SHP77 (cell line): ENCODE measurements around the gene CD300C.
A peak's percentile ranks its signal among the peaks of the same experiment; 100 is the strongest.
"Not testable (repeated sequence)": the region's sequence is repeated elsewhere in the genome, so short reads cannot be mapped to it uniquely, and the experiment has no call there.

Experiments
- DNase-seq, 2 experiments: peaks; one replicate each; lab custom pipeline; 2025; lab: John Stamatoyannopoulos, UW

The CD300C gene

DNA sequence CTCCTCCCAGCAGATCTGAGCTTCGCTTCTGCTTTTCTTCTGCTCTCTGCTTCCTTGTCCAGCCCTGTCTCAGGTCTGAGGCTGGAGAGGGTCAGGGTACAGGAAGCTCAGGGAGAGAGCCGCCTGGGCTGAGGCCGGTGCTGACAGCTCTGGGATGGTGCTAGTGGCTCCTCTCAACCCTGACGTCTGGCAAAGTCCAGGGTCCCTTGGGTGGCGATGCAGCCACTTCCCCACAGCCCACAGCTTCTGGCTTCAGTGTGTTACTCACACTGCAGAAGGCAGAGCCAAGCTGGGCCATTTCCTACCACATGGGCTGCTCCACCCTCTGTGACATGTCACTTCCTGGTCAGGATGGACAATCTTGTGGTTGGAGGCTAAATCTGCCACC, at the start of gene CD300C:
TSS of gene CD300C (minus strand) at position 273 of the 388 bp plus-strand sequence. CDS start 333 bp downstream, outside the sequence.
- DNase-seq: no peak

DNA sequence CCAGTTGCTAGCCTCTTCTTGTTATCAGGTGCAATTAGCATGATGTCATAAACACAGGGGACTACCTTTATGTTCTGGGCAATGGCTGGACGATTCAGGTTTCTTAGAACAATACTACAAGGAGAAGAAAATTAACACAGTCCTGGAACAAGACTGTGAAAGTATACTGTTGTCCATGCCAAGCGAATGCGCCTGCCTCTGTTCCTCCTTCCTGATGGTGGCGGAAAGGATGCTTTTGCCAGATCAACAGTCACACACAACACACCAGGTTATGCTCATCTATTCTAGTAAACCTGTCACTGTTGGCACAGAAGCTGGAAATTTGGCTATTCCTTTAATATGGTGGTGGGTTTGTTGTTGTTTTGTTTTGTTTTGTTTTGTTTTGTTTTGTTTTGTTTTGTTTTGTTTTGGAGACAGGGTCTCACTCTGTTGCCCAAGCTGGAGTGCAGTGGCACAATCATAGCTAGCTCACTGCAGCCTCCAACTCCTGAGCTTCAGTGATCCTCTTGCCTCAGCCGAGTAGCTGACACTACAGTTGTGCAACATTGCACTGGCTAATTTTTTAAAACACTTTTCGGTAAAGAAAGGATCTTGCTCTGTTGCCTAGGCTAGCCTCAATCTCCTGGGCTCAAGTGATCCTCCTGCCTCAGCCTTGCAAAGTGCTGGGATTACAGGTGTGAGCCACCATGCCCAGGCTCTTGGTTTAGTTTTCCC, 49.3 kb upstream of the CD300C start:
- no peak for DNase-seq

DNA sequence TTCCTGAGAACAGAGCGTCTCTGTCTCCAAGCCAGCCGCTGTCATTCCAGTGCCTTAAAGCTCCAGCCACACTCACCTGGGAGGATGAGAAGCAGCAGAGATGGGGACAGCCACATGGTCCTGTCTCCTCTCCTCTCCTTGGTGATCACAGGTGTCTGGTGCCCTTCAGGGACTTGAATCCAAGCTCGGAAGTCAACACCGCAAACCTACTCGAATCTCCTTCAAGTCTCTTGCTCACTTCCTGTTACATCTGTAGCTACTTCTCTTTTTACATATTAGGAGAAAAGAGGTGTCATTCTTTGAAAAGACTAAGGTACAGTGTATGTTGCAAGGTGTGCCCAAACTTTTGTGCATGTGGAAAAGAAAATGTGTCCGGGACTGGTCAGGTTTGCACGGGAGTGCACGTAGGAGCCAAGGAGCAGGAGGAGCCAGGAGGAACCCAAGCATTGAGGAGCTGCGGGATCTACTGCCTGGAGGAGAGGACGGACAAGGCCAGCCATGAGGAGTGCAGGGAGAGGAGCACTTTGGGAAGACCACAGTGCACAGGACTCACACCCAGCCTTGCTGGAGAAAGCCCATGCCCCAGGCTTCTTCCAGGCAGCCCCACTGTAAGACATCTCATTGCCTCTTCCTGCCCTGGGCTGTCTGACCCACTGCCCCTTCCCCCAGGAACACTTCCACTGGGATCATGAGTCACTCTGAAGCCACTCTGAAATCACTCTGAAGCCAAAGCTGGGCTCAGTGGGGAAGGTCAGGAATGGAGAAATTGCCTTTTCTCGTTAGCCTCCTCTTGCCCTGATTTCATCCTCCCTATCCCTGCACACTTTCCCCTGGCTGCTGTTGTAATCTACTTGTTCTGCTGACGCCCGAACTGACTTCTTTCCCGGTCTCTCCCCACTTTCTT, 46.4 kb upstream of the CD300C start, which contains the start of gene CD300LD:
TSS of gene CD300LD (minus strand) at position 197 of the 904 bp plus-strand sequence. CDS start at position 116, 81 bp downstream.
- no peak for DNase-seq

DNA sequence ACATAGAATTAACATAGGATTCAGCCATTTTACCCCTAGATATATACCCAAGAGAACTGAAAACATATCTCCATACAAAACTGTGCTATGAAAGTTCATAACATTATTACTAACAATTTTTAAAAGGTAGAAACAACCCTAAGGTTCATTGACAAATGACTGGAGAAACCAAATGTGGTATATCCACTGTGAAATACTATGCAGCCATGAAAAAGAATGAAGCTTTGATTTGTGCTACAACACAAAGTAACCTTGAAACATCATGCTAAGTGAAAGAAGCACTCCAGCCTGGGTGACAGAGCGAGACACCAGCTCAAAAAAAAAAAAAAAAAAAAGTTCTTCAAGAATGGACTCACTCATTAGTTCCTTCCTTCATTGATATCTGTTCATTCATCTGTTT, 45.6 kb upstream of the CD300C start:
- DNase-seq: no peak

DNA sequence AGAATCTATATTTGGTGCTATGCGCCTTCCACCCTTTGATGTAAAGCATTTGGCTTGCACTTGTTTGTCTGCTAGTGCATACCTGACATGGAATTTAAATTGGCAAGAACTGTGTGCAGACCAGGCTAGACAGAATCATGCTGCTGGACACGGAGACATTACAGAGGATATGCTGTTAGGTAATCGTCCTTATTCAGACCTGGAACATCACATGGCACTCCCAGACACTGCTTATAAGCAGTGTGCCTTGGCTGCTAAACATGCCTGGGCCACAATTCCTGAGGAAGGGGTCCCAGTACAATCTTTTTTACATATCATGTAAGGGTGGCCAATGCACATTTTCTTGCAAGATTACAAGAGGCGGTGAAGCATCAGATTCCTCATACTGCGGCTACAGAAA, 39.8 kb upstream of the CD300C start:
- no peak for DNase-seq

DNA sequence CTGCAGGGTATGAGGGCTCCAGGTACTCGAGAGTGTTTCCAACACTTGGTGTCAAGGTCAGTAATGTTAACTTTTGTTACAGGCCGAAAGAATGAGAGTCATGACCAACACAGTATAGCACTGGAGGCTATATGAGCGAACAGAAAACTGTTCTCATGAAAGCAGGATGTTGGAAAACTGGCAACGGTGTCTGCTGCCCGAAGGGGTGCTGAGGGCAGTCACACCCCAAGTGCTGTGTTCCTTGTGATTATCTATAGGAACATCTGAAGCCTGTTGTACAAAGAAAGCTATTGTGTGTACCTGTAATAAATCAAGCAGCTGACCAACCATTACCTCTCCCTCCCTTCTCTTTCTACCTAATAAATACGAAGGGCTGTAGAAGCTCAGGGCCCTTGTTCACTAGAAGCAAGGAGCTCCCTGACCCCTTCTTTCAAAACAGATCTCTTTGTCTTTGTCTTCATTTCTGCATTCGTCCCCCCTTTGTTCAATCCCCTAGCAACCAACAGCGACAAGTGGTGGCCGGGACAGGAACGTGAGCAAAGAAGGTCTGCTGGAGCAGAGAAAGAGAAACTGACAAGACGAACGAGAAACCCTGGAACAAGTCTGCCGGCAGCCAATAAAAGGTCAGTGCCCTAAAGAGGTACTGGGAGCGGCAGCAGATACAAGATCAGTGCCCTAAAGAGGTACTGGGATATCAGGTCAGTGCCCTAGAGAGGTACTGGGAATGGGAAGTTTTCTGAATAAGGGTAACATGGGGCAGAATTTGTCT, 38.6 kb upstream of the CD300C start:
- DNase-seq: no peak

DNA sequence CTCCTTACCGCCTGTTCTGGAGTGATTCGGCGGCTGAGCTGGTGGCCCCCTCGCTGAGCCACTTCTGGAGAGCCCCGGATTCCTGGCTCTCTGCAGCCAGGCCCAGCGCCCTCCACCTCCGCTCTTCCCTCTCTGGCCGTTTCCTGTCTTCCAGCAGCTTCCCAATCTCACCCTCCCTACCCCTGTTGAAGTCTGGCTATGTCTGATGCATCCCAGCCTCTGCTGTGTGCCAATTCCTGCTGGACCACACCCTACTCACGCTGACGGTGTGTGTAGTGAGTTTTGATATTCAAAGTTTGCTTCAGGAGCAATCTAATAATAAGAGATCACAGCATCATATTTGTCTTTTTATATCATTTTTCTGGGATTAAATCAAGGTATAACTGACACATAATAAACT, 36.7 kb upstream of the CD300C start:
- DNase-seq: no peak

DNA sequence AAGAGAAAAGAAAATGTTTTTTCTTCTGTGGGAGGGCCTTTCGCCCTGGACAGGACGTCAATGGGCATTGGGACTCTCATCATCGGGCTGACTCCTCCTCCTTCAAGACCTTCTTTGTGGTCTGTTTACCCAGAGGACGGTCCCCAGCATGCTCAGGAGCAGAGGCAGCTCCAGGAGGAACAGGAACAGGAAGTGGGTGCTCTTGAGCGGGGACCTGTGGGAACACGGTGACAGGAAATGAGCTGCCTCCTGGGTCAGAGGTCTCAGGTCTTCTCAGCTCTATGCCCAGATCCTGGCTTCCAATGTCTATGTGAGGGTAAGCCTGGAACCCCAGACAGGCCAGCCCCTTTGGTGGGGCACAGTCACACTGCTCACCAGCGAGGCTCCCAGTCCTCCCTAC, 34.0 kb upstream of the CD300C start:
- no peak for DNase-seq

DNA sequence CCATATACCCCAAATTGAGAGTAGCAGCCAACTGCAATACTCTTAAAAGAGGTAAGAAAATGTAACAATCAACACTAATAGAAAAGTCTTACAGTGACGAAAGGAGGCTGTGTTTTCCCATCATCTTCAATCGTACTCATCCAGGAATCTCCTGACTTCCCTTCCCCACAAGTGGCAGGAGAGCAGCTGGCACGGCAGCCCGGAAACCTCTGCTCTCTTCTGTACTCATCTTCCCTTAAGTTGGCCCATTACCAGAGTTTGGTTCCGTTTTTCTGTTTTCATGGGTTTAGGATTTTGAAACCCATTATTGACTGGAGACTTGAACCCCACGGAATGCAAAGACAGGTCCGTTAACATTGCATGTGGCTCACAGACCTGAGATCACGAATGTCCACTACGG, 33.1 kb upstream of the CD300C start:
- no peak for DNase-seq

DNA sequence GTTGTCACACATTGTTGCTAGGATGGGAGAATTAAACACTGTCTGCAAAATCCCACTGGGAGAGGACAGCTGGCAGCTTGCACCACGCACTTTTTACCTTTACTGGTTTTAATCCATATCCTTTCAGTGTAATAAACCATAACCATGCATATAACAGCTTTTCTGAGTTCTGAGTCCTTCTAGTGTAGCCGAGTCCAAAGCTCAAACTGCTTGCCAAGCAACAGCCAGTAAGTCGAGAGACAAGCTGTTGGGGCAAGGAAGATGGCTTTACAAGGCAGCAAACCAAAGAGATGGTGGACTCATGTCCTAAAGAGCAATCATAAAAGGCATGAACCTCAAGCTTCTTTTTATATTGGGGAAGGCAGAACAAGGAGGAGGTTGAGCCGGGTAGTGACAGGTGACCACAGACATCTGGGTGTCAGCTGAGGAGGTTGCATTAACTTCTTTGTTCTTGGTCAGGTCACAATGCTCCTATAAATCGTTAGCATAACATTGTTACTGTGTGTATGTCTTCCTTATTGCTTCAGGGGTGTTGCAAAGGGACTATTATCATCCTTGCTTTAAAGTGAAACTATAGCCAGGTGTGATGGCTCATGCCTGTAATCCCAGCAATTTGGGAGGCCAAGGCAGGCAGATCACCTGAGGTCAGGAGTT, 28.7 kb upstream of the CD300C start:
- DNase-seq: no peak

DNA sequence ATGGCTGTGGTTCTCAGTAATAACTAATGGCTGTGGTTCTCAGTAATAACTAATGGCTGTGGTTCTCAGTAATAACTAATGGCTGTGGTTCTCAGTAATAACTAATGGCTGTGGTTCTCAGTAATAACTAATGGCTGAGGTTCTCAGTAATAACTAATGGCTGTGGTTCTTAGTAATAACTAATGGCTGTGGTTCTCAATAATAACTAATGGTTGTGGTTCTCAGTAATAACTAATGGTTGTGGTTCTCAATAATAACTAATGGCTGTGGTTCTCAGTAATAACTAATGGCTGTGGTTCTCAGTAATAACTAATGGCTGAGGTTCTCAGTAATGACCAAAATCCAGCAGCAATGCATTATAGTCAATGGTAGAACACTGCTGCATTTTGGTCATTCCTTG, 27.7 kb upstream of the CD300C start:
- DNase-seq: not testable (repeated sequence)

DNA sequence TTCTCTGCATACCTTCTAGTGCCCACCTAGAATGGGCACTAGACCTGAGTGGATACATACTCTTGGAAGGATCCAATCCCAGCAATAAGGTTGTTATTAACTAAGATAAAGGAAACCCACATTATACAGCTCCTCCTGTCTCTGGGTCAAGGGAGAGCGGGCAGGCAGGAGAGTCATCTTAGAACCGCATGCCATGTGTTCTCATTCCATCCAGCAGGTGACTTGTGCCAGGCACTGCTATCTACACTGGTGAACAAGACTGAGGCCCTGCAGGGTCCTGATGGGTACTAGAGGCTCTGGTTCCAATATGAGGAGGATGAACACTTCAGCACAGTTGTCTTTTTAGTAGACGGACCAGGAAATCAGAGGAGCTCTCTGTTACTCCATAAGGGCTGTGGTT, 27.3 kb upstream of the CD300C start:
- no peak for DNase-seq

DNA sequence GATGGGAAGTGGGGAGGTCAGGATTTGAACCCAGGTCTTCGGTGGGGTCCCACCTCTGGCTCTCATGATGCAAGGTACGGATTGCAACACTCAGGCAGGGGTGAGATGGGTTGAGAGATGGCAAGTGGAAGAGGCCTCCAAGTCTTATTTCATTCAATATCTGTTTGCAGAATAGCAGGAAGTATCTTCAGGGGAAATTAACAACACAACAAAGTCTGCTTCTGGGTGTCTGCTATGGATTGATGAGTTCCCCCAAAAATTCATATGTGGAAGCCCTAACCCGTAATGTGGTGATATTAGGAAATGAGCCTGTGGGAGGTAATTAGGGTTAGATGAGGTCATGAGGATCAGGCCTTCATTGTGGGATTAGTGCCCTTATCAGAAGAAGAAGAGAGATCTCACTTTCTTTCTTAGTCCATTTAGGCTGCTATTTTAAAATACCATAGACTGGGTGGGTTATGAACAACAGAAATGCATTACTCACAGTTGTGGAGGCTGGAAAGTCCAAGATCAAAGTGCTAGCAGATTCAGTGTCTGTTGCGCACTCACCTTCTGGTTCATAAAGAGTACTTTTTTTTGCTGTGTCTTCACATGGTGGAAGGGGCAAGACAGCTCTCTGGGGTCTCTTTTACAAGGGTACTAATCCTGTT, 25.8 kb upstream of the CD300C start:
- DNase-seq: no peak

DNA sequence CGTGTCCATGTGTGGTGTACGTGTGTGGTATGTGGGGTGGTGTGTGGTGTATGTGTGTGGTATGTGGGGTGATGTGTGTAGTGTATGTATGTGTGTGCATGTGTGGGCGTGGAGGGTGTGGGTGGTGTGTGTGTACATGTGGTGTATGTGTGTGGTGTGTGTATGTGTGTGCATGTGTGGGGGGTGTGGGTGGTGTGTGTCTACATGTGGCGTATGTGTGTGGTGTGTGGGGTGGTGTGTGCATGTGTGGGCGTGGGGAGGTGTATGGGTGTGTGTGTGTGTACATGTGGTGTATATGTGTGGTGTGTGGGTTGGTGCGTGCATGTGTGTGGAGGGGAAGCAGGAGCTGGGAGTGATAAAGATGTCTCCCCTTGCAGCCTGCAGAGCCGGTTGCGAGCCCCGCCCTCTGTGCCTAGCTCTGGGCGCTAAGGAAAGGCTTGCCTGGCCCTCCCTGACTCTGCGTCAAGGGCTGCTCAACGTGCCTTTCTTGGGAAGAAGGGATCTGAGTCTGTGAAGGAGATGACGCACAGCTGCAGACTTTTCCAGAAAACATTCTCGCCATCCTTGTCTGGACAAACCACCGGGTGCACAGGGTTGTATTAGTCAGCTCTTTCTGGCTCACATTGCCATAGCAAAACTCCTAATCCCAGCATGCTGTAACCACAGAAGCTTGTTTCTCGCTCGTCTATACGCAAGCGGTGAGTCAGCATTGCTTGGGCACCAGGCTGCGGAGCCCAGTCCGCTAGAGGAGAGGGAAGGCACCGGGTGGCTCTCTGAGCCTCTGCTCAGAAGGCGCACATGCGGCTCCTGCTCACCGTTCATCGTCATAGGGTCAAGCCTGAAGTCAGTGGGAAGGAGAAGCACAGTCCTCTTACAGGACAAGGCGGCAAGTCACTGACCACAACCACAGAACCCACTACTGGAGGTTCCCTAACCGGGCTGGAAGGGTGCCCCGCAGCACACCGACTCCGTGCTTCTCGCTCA, 23.4 kb upstream of the CD300C start:
- DNase-seq: peak; percentile 63 to 74

DNA sequence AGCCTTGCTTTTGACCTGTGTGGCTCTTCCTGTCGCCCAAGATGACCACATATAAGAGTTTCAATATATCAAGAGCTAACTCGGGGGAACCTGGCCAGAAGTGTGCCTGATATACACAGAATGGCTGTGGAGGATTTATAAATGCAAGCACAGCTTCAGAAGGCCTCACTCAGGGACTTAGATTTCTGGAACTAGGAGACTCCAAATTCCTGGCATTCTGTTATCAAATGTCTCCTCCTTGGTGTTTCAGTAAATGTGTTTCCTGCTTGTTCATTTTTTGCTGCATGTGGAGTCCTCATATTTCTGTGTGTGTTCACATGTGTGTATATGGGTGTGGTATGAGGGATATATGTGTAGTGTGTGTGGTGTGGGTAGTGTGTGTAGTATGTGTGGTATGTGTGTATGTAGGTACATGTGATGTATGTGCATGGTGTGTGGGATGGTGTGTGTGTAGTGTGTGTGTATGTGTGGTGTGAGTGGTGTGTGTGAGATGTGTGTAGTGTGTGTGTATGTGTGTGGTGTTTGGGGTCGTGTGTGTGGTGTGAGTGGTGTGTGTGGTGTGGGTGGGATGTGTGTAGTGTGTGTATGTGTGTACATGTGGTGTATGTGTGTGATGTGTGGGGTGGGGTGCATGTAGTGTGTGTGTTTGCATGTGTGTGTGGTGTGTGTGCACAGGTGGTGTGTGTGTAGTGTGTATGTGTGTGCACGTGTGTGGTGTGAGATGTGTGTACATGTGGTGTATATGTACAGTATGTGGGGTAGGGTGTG, 22.4 kb upstream of the CD300C start:
- no peak for DNase-seq

DNA sequence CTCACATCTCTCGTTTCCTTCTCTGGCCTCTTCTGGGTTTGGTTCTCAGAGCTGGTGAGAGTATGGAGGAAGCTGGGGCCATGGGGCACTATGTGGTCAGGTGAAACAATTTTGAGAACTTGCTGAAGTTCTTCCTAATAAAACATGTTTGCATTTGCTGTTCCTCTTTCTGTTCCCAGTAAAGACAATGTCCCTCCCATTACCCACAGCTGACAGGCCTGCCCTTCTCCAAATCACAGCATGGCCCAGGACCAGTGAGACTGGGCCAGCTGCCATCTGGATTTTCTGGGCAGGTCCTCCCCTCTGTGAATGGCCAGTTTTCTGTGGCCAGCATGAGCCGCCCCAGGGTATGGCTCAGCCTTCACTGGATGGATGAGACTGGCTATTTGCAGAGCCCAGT, 21.5 kb upstream of the CD300C start, which contains the start of gene CD300H:
TSS of gene CD300H (minus strand) at position 113 of the 400 bp plus-strand sequence.
- DNase-seq: no peak

DNA sequence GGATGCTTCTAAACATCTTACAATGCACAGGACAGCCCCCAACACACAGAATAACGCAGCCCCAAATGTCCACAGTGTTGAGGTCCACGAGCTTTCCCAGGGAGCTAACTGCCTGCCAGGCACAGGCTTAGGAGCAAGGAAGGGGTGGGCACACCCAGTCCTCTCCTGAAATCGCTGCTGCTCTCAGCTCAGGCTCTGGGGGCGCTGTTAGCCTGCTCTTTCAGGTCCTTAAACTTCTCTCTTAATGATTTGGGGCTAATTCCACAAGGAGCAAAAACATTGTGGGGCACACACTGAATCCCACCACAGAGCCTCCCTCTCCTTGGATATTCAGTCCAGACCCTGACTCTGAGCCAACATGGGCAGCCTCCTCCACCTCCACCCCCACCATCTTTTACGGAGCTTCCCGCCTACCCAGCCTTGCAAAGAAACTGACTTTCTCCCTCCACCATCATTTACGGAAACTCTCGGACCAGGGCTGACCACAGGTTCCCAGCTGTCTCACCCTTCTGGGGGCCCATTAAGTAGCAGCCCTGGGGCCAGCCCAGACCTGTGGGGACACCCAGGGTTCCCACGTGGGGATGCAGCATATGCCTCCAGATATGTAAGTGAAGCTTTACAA, 20.3 kb upstream of the CD300C start:
- DNase-seq: peak; percentile 34 to 40

DNA sequence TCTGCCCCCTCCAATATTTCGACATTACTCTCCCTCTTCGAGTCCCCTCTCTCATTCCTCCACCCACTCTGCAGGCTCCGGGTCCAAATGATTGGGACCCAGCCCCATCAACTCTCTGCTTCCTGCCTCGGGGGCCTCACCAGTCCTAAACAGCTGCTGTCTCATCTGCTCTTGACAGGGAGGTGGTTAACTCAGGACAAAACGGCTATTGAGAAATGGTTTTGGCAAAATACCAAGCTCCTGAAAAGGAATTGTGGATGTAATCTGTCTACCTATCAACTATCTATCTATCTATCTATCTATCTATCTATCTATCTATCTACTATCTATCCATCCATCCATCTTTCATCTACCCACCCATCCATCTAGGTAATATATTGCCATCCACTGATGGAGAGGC, 19.2 kb upstream of the CD300C start:
- no peak for DNase-seq

DNA sequence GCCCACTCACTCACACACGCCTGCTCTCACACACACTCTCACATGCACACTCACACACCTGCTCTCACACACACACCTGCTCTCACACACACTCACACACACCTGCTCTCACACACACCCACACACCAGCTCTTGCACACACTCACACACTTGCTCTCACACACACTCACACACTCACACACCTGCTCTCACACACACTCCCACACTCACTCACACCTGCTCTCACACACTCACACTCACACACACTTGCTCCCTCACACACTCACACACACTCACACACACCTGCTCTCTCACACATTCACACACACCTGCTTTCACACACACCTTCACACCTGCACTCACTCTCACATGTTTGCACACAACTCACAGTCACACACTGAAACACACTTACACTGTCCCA, 17.4 kb upstream of the CD300C start:
- no peak for DNase-seq
